ENCODE measurements around the gene SERPINB5. TPM values are rescaled to one million over a fixed set of nuclear protein-coding genes. Genes with fewer than 3 reads are reported as not detected.

Gene SERPINB5
- total RNA-seq, 4 donors from 2014 or later: not detected

- Histone ChIP-seq H3K27me3 (no peaks in the 10 kb centered on the region), H3K4me3 (no peak overlapping the region), H3K9me3 (no peaks in the 10 kb centered on the region), H3K36me3 (no peaks in the 10 kb centered on the region), H3K4me1 (no peaks in the 10 kb centered on the region), H3K27ac (no peak overlapping the region)
- in situ Hi-C loops (cut with MboI; ENCODE audit: low sequenced_read_pairs in 4 of 4): no loop called here
- TF ChIP-seq CTCF (IDR thresholded peaks at IDR 0.05 in 4 of 5, conservative IDR thresholded peaks at IDR 0.05 in 1 of 5) (no peak), POLR2A (IDR thresholded peaks at IDR 0.05) (no peak)
- intact Hi-C loops (cut with DNase I; ENCODE audit: low total_unique reads): no loop called here
- ATAC-seq (no peak), DNase-seq (no peak)
Observed at GRCh38 chr18:63467699-63468098, 9.1 kb upstream of the SERPINB5 start.

GRCh38 chr18:63468575-63468974 lies 8.2 kb upstream of the SERPINB5 start:
- no peak for DNase-seq
- no peaks in the 10 kb centered on the region for H3K36me3 ChIP-seq
- H3K27me3 ChIP-seq: no peaks in the 10 kb centered on the region
- H3K4me3 ChIP-seq: no peak overlapping the region
- intact Hi-C loops (cut with DNase I; ENCODE audit: low total_unique reads): no loop called here
- H3K27ac ChIP-seq: no peak overlapping the region
- in situ Hi-C loops (cut with MboI; ENCODE audit: low sequenced_read_pairs in 4 of 4): no loop called here
- no peaks in the 10 kb centered on the region for H3K4me1 ChIP-seq
- ATAC-seq: no peak
- TF ChIP-seq POLR2A (IDR thresholded peaks at IDR 0.05) (no peak), CTCF (IDR thresholded peaks at IDR 0.05 in 4 of 5, conservative IDR thresholded peaks at IDR 0.05 in 1 of 5) (no peak)
- no peaks in the 10 kb centered on the region for H3K9me3 ChIP-seq

- no peak for DNase-seq
- ATAC-seq: no peak
- Histone ChIP-seq H3K27ac (no peak overlapping the region), H3K4me1 (no peaks in the 10 kb centered on the region), H3K36me3 (no peaks in the 10 kb centered on the region), H3K4me3 (no peak overlapping the region), H3K27me3 (no peaks in the 10 kb centered on the region), H3K9me3 (no peaks in the 10 kb centered on the region)
- no peak for TF ChIP-seq POLR2A (IDR thresholded peaks at IDR 0.05)
- no peak for TF ChIP-seq CTCF (IDR thresholded peaks at IDR 0.05 in 4 of 5, conservative IDR thresholded peaks at IDR 0.05 in 1 of 5)
- in situ Hi-C loops (cut with MboI; ENCODE audit: low sequenced_read_pairs in 4 of 4): no loop called here
- intact Hi-C loops (cut with DNase I; ENCODE audit: low total_unique reads): no loop called here
Observed at GRCh38 chr18:63470751-63471150, 6.0 kb upstream of the SERPINB5 start.

GRCh38 chr18:63472380-63472779 lies 4.4 kb upstream of the SERPINB5 start:
- Histone ChIP-seq H3K9me3 (no peaks in the 10 kb centered on the region), H3K36me3 (no peaks in the 10 kb centered on the region), H3K27ac (no peak overlapping the region), H3K27me3 (no peaks in the 10 kb centered on the region), H3K4me1 (no peaks in the 10 kb centered on the region), H3K4me3 (no peak overlapping the region)
- DNase-seq: no peak
- in situ Hi-C loops (cut with MboI; ENCODE audit: low sequenced_read_pairs in 4 of 4): no loop called here
- ATAC-seq: no peak
- TF ChIP-seq CTCF (IDR thresholded peaks at IDR 0.05 in 4 of 5, conservative IDR thresholded peaks at IDR 0.05 in 1 of 5): no peak
- intact Hi-C loops (cut with DNase I; ENCODE audit: low total_unique reads): no loop called here

- in situ Hi-C loops (cut with MboI; ENCODE audit: low sequenced_read_pairs in 4 of 4) (no loop called here), intact Hi-C loops (cut with DNase I; ENCODE audit: low total_unique reads) (no loop called here)
- Histone ChIP-seq H3K27me3 (no peaks in the 10 kb centered on the region), H3K4me3 (no peak overlapping the region), H3K9me3 (no peaks in the 10 kb centered on the region), H3K36me3 (no peaks in the 10 kb centered on the region), H3K27ac (no peak overlapping the region), H3K4me1 (no peaks in the 10 kb centered on the region)
- ATAC-seq (no peak), DNase-seq (no peak)
- TF ChIP-seq CTCF (IDR thresholded peaks at IDR 0.05 in 4 of 5, conservative IDR thresholded peaks at IDR 0.05 in 1 of 5) (no peak), POLR2A (IDR thresholded peaks at IDR 0.05) (no peak)
Observed at GRCh38 chr18:63477200-63477599, 442 bp downstream of the SERPINB5 start.
